HG02884 (cell line): ENCODE data around the gene WDR45B.

Experiments
- ATAC-seq: cut with Tn5 transposase; IDR thresholded peaks from one replicate; pipeline ENCODE4 v1.9.1; 2021; ENCODE audit warnings: mild to moderate bottlenecking, moderate library complexity; ENCODE audit not compliant: unreplicated experiment

Gene WDR45B

GRCh38 chr17:82601447-82602000 lies 46.7 kb downstream of the WDR45B start:
- ATAC-seq, result no peak

GRCh38 chr17:82600731-82601446 lies 47.4 kb downstream of the WDR45B start:
- ATAC-seq, result no peak

- ATAC-seq, result no peak
Observed at GRCh38 chr17:82599674-82600661, 48.3 kb downstream of the WDR45B start.

DNA sequence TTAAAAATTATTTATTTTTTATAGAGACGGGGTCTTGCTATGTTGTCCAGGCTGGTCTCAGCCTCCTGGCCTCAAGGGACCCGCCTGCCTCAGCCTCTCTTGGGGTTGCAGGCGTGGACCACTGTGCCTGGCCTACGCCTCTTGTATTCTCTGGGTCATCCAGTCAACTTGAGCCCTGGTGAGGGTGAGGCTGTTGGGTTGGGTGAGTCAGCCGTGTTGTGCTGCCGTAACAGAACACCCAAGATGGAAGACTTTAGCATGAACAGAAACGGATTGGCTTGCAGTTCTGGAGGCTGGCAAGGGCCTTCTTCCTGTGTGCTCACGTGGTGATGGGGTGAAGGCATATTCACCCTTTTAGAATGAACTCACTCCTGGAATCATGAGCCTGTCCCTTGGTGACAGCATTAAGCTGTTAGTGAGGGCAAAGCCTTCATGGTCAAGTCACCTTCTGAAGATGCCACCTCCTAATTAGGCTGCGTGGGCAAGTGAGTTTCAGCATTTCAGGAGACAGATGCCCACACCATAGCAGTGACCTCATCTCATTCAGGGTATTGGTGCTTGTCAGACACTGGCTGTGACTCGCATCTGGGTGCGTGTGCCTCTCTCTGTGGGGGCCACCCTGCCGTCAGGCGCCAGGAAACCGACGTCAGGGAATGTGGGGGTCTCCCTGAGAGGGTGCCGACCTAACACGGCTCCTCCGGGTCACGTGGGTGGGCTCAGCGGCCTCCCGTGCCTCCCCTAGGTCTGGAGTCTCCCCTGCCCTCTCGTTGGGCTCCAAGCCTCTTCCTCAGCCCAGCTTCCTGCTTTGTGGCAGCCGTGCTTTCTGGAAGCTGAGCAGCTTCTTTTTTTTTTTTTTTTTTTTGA lies 49.8 kb downstream of the WDR45B start:
- no peak for ATAC-seq

DNA sequence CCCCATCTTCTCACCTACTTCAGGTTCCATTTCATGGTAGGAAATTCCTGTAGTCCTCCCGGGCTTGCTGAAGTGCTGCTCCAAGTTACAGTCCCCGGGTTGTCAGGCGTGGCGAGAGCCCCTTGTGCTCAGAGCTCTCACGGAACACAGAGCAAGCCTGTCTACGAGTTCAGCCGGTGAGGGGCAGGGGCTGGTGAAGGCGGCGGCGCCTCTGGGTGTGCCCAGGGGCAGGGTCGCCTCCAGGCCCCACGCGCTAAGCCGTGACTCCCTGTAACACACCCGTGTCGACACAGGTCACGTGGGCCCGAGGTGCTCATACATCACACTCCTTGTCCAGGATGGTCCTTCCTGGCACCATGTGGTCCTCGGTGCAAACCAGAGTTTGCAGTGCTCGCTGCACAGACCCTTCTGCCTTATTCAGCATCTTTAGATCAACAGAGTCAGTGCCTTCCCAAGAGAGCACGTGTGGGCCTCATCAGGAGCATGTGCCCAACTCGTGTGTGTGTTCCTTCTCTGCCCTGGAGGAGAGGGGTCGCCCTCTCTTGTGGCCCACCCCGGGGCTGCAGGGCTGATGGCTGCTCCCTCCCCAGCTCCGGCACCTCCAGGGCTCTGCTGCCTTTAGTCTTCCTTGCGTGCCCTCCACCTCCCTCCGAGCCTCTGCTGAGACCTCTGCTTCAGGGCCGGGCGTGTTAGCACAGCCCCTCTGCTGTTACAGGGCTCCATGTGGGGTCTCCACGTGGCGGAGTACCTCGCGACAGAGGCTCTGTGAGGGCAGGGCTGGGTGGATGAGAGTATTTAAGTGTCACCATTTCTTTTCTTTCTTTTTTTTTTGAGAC lies 51.2 kb downstream of the WDR45B start:
- ATAC-seq, result no peak

- ATAC-seq, result no peak
Observed at GRCh38 chr17:82596296-82596695, 51.9 kb downstream of the WDR45B start.

GRCh38 chr17:82595893-82596292 lies 52.4 kb downstream of the WDR45B start:
- no peak for ATAC-seq

DNA sequence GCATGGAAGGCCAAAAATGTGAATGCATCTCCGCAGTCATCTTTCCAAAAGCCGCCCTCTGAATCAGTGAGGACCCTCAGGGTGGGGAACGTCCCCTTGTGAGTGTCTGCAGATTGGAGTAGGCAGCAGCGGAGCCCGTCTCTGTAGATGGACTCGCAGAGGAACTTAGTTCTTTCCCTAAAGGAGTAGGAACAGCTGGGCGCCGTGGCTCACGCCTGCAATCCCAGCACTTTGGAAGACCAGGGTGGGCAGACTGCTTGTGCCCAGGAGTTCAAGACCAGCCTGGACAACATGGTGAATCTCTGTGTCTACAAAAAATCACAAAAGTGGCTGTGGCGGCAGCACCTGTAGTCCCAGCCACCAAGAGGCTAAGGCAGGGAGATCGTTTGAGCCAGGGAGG lies 53.7 kb downstream of the WDR45B start:
- ATAC-seq, result no peak

DNA sequence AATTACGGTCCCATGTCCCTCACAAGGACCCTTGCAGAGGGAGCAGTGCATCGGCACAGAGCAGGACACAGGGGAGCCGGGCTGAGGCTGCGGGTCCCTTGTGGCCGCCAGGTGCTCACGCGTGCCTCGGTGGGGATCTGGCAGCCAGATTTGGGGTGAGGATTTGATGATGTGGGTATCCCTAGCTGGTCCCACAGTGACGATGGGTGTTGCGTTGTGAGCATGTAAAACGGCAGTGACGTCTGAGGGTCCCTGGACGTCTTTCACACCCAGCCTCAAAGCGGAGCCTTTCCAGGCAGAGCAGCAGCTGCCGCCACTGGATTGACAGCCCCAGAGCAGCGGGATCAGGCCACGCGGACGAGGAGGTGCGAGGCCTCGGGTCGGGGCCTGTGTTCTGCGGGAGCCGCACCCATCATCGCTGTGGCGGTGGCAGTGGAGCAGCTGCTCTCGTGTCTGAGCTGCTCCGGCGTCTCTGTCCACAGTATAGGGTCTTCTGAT lies 54.6 kb downstream of the WDR45B start:
- ATAC-seq, result no peak

DNA sequence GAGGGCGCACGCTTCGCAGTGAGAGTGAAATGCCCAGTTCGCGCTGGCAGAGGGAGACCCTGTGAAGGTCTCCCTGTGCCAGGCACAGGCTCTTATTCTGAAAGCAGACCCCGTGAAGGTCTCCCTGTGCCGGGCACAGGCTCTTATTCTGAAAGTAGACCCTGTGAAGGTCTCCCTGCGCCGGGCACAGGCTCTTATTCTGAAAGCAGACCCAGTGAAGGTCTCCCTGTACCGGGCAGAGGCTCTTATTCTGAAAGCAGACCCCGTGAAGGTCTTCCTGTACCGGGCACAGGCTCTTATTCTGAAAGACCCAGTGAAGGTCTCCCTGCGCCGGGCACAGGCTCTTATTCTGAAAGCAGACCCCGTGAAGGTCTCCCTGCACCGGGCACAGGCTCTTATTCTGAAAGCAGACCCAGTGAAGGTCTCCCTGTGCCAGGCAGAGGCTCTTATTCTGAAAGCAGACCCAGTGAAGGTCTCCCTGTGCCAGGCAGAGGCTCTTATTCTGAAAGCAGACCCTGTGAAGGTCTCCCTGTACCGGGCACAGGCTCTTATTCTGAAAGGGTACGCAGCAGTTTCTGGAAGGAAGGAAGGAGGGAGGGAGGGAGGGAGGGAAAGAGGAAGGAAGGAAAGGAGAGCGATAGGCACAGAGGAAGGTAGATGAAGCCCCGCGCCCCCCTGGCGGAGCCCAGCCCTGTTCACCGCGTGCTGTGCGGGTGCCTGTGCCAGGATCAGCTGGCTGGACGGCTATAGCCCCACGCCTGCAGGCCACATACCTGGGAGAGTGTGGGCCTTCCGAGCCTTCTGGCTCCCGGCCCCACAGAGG lies 55.3 kb downstream of the WDR45B start:
- no peak for ATAC-seq

DNA sequence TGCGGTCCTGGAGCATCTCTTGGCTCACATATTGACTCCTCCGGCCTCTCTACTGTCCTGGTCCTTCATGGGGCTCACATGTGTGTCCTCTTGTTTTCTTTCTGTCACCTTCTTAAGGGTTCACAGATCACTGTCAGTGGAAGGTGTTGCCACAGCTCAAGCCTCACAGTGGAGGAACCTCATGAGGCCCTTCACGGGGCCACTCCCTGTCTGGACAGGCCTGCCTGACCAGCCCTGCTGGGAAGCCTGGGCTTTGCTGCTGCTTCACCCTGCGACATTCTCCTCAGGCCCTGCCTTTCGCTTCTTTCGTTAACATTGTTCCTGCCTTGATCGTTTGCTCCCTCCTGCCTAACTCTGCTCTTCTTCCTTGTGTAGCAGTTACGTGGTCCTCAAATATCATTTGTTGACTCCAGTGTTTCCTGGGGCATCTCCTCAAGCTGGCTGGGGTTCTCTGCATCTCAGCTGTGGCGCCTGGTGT lies 55.9 kb downstream of the WDR45B start:
- ATAC-seq, result no peak

DNA sequence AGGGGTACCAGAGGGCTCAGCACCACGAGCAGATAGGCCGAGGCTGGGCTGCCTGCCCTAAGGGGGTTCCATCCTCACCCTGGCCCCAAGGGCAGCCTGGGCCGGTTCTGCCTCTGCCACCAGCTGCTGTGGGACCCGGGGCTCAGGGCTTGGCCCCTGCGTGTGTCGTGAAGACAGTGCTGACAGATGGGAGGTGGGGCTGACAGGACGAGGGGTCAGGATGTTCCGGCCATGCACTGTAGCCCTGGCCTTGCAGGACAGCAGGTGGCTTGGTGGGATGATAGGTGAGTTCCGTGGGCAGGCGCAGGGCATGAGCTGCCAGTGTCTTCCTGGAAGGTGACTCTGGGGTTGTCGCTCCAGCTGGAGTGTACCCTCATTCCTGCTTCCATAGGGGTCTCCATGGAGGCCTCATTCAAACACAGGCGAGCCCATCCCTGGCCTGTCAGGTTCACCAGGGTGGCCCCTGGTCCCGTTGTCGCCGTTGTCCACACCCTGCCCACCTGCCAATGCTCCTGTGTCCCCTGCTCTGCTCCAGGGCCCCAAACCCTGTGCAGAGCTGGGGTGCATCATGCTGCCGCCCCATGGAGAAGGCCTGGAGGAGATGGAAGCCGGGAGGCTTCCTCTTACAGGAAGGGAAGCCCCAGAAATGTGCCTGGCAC lies 57.2 kb downstream of the WDR45B start:
- ATAC-seq, result no peak

- ATAC-seq, result no peak
Observed at GRCh38 chr17:82590216-82590615, 58.0 kb downstream of the WDR45B start.

- ATAC-seq, result no peak
Observed at GRCh38 chr17:82589851-82590180, 58.4 kb downstream of the WDR45B start.

- no peak for ATAC-seq
Observed at GRCh38 chr17:82588266-82589175, 59.7 kb downstream of the WDR45B start.

DNA sequence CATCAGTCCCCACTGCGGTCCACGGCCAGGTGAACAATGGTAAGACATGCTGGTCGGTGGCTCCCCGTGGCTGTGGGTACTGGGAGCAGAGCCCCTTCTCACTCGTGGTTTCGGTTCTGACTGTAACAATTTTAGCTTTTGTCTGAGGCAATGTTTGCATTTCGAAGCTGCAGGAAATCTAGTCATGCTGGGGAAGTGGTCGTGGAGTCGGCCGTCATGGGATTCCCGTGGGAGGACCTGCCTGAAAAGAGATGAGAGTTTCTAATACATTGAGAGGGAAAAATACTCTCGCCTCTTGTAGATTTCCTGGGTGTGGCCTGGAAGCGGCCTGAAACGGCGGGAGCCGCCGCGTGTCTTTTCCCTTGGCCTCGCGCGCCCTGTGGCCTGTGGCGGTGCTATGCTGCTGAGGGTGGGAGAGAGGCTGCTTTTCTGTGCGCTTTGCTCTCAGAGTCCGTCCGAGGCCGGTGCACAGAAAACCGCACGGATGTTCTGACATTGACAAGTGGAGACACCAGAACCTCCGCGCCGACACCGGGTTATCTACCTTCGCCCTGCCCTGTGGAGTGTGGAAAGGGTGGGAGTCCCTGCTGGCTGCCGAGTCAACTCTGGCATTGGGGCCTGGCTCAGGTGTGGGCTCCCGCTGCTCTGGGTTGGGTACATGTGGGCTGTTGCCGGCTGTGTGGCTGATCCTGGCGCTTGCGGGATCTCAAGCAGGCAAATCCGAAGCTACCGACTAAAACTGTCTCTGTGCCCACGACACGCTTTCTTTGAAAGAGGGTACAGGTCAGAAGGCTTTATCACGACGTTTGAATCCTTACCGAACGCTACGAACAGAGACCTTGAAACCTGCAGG lies 60.8 kb downstream of the WDR45B start:
- no peak for ATAC-seq
